HG03039 (cell line): ENCODE results near the gene RGS3.
"Not testable (repeated sequence)": the region's sequence is repeated elsewhere in the genome, so short reads cannot be mapped to it uniquely, and the experiment has no call there.

Source experiments
- ATAC-seq: cut with Tn5 transposase; IDR thresholded peaks from one replicate; pipeline ENCODE4 v1.9.1; 2021; ENCODE audit warnings: mild to moderate bottlenecking, moderate library complexity; ENCODE audit not compliant: unreplicated experiment

Gene RGS3

DNA sequence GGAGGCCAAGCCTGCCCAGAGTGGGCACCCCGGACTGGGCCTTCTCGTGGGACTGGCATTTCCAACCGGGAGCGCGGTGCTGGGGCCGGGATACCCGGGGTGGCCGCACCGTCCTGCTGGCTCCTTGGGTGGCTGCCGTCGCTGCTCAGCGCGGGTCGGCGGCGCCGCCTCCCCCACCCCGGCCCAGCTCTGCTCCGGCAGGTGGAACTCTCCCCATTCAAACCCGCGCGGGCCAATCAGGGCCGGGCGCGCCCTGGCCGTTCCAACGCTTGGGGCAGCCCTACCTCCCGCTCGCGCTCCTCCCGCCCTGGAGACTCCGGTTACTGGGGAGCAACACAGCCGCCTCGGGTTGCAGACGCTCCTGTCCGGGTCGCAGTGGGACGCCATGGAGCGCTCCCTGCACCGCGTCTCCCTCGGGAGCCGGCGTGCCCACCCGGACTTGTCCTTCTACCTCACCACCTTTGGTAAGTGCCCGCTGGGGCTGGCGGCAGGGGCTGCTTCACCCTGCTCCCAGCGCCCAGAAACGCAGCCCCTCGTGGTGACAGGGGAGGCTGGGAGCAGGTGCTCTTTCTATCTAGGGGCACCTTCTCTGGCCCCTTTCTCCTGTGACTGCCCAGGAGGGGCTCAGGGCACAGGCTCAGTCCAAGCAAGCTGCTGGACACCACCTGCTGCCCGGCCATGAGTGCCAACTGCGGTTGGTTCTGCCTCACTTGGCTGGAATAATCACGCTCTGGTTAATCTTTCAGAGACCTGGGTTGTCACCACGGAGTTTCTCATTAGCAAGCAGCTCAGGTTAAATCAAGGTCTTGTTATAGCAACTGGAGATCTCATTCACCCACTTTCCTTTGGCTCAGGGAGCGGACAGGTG is at the start of gene RGS3:
Gene RGS3, plus strand, starts transcription at position 310 of the 868 bp plus-strand sequence. Its CDS starts 76 bp downstream, at position 386.
- ATAC-seq, result no peak

DNA sequence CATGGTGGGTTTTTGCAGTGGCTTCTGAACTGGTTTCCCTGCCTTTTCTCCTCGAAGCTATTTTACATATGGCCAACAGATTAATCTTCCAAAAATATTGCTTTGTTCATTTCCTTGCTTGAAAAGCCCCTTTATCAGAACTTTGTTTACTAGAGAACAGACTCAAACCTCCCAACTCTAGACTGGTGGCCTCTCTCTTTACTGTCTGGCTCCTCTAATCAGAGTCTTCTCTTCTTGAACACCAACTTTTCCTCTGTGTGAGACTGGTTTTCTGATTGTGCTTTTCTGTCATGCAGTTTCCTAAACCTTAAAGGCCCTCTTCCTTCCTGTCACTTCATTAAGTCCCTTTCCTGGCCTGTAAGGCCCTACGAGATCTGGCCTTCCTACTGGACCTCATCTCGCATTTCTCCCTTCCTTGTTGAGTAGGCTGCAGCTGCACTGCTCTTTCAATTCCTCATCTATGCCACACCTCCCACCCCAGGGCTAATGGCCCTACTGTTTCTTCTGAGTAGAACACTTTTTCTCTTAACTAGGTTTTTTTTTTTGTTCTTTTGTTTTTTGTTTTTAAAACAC is 47.3 kb upstream of the RGS3 start:
- ATAC-seq, result peak; percentile 86

DNA sequence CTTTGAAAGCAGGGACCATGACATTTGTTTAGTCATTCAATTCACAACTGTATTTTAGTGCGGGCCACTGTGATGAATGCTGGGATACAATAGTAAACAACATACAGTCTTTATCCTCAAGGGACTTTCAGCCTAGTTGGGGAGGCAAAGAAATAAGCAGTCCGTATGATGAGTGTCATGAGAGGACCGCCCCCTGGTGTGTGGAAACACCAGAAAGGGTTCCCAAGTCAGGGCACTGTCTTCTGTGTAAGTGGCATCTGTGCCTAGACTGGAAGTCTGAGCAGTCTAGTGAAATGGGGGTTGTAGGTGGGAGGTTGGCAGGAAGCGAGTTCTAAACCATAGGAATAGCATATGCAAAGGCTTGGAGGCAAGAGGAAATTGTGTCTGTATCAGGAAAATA is 46.2 kb upstream of the RGS3 start:
- no peak for ATAC-seq

DNA sequence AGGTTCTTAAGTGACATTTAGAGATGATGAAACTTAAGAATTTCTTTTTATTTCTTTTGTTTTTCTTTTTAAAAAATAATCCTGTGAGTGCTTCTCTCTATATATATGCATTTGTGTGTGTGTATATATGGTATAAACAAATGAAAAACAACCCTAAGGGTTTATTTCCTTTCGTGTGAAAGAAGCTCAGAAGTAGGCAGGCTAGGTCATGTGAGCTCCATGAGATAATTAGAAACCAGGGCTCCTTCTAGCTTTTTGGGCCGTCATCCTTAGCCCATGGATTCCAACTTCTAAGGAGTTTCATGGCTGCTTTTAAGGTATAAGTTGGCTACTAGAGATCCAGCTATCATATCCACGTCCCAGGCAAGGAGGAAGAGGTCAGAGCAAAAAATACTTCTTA is 41.8 kb upstream of the RGS3 start:
- no peak for ATAC-seq

DNA sequence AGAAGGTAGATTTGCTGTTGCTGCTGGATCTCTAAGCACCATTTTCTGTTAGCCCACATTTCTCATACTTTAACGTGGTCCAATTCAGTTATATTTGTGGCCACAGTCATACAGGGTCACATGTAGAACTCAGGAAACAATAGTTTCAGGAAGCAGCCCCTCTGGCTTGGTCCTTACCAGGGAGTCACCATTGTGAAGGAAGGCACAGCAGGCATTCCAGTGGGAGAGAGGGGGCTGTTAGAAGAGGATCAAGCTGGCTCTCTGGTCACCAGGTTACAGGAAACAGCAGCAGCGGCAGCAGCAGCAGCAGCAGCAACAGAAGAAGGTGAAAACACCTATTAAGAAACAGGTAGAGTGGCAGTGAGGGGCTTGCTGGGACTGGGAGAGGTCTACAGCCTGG is 38.5 kb upstream of the RGS3 start:
- ATAC-seq, result no peak

DNA sequence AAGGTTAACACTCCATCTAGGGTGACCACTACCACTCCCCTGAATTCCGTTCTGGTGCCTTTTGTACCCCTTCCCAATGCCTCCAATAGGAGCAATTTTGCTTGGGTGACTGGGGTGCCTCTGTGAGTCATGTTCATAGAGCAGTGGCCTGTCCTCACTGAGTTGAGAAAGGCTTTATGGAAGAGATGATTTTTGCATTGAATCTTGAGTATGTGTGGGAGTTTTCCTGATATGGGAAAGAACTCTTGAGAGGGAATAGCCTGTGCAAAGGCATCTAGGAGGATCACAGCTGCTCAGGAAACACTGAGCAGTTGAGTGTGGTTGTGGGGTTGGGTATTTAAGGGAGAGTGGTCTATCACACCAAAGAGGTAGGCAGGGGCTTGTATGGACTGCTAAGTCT is 36.8 kb upstream of the RGS3 start:
- no peak for ATAC-seq

DNA sequence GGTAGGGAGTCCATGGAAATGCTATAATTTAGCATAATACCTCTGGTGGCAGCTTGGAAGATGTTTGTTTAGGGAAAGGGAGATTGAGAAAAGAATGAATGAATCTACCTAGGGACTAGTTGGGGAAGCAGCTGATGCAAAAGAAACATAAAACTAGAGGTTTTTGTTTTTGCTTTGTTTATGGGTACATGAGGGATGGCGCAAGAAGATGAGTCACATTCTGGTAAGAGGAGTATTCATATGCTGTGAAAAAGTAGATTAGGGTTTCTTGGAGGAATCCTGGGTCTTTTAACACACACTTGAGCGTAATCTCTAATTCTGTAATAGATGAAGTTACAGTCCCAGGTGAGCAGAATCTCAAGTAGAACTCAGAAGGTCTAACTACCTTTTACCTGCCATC is 35.9 kb upstream of the RGS3 start:
- no peak for ATAC-seq

DNA sequence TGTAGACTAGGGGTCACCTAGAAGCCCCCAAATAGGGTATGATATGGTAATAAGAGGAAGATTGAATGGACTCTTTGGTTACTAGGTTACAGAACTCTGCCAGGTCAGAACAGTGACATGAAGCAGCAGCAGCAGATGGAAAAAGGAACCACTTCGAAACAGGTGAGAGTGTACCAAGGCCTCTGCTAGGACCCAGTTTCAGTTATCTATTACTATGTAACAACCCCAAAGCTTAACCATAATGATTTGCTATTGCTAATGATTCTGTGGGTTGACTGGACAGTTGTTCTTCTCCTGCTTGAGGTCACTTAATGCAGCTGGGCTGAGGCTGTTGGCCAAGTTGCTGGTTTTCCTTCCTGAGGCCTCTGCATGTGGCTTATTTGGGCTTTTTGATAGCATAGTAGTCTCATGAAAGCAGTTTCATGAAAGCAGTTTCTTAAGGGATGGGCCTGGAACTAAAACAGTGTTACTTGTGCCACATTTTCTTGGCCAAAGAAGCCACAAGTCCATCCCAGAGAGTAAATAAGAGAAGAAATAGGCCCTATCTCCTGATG is 35.4 kb upstream of the RGS3 start:
- ATAC-seq, result no peak

DNA sequence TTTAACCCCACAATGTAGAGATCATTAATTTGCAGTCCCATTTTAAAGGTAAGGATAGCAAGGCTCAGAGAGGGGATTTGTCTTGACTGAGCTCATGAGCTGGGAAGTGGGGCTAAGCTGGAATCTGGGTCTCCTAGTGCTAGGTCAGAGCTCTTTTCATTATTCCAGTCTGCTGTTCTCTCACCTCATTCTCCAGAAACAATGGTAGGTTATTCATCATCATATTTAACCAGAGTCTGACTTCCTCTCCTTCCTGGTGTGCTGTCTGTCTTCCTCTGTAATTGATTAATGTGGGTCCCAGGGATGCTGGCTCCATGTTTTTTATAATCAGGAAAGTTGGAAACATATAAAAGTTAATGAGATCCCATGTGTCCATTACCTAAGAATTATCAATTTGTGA is 32.3 kb upstream of the RGS3 start:
- ATAC-seq, result no peak

DNA sequence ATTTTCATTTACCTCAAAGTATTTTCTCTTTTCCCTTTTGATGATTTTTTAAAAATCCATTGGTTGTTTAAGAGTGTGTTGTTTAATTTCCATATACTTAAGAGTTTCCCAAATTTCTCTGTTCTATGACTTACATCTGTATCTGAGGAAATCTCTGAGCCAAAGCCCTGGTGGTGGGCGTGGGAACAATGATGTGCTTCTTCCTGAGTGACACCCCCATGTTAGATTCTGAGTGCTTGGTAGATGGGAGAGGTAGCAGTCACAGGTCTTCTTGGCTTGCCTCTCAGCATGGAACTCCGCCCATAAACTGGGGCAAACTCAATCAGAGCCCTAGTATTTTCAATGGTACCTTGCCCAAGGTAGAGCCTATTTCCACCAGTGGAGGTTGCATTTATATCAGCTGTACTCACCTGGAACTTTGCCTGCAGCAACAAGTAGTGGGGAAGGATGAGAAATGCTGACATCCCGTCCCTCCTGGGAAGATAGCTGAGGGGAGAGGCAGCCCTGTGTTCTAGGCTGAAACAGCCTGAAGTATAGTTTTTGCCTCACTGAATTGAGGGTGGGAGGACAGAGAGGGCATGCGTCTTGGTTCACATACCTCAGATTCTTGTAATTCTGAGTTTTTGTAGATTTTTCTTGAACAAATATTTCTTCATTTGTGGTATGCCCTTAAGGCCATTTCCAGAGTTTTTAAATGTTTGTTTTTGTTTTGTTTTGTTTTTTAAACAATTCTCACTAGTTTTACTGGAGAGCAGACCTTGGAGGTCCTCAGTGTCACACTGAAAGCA is 26.6 kb upstream of the RGS3 start:
- no peak for ATAC-seq

DNA sequence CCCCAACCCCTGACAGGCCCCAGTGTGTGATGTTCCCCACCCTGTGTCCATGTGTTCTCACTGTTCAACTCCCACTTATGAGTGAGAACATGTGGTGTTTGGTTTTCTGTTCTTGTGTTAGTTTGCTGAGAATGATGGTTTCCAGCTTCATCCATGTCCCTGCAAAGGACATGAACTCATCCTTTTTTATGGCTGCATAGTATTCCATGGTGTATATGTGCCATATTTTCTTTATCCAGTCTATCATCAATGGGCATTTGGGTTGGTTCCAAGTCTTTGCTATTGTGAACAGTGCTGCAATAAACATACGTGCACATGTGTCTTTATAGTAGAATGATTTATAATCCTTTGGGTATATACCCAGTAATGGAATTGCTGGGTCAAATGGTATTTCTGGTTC is 25.8 kb upstream of the RGS3 start:
- not testable (repeated sequence) for ATAC-seq

DNA sequence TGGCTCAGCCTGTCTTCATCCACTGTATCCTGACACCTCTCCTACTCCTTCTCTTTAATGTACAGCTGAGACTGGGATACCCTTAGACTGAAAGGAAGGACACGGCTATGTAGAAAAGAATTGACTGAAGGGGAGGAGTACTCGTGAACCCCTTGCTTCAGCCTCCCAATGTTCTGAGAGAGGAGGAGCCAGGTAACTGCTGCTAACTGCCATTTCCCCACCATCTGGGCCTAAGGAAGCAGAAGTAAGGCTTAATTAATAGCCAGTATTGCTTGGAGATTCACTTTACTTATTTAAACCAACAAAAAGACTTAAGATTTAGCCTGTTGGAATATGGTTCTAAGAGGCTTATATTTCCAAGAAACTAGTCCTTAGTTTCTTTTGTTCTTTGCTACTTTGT is 18.8 kb upstream of the RGS3 start:
- ATAC-seq, result no peak

DNA sequence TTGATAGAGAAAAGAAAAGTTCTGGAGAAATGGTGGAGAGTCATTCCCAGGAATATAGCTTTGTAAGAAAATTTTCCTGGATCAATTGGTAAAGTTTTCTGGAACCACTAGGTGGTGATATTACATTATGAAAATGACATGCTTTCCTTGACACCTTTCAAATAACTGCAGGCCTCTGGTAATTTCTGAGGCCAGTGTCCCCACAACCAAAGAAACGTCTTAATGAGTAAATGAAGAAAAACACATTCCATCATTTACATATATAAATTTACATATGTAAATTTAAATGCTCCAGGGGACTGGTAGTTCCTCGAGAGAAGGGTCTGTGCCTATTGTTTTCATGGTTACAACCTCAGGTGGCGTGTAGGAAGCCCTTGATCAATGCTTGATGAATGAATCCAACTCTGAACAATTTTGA is 17.2 kb upstream of the RGS3 start:
- ATAC-seq, result no peak

DNA sequence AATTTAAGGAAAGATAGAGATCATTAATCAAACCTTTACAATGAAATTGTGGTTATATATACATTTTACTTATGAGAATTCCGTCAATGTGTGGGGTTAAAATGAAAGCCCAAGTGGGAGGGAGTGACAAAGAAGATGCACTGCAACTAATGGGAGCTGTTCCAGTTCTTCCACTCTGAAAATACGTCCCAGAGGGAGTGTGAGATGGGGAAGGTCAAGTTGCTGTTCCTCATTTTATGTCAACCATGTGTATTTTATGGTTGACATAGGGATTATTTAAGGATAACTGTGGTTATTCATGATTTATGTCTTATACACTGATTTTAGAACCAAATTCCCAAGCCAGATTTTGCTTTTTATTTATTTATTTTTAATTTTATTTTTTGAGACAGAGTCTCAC is 14.2 kb upstream of the RGS3 start:
- ATAC-seq, result no peak

DNA sequence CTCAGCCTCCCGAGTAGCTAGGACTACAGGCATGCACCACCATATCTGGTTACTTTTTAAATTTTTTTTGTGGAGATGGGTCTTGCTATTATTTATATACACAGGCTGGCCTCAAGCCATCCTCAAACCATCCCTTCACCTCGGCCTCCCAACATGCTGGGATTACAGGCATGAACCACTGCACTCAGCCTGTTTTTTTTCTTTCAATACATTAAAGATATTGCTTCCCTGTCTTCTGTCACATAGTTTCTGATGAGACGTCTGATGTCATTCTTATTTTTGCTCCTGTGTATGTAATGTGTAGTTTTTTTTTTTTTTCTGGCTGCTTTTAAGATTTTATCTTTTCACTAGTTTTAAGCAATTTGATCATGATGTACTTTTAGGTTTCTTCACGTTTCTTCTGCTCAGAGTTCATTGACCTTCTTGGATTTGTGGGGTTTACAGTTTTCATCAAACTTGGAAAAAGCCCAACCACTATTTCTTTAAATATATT is 11.4 kb upstream of the RGS3 start:
- no peak for ATAC-seq

DNA sequence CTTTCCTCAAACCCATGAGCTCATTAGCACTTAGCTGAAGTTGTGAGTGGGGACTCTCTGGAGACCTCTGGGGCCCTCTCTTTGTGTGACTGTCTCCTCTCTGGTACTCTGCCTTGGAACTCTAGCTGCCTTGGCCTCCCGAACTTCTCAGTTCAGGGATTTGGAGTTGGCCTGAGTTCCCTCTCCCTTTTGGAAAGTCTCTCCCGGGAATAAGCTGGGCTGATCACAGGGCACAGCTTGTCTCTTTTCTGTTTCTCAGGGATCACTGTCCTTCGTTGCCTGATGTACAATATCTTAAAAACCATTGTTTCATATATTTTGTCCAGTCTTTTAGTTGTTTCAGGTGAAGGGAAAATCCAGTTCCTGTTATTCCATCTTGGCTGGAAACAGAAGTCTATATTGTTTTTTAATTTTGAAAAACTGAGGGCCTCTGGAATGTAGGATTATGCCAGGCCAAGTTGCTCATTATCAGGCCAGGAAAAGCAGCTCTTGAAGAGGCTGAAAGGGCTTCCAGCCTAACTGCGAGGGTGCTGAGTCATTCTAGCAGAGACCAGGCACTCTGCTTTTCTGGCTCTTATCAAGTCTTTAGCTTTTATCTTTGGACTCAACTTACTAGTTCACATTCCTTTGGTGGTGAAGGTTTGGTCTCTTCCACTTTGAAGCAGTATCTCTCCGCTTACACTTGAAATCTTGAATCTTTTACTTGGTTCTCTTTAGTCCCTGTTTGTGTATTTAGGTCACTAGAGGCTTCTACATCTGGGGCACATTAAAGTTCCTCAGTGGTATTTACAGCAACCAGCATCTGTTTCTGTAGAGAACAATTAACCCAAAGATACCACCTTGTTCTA is 8.4 kb upstream of the RGS3 start:
- no peak for ATAC-seq

DNA sequence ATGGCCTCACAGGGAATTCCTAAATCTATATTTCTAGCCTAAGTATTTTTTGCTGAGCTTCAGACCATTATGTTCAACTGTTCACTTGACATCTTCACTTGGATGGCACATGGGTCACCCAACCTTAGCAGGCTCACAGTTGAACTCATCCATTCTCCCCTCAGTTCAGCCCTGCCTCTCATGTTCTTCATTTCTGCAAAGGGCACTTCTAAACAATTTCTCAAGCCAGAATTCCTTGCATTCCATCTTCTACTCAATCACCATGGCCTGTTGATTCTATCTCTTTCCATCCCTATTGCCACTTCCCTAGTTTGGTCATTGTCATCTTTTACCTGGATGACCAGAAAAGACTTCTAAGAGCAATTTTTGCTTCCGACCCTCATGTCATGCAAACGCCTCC is 7.3 kb upstream of the RGS3 start:
- ATAC-seq, result no peak

DNA sequence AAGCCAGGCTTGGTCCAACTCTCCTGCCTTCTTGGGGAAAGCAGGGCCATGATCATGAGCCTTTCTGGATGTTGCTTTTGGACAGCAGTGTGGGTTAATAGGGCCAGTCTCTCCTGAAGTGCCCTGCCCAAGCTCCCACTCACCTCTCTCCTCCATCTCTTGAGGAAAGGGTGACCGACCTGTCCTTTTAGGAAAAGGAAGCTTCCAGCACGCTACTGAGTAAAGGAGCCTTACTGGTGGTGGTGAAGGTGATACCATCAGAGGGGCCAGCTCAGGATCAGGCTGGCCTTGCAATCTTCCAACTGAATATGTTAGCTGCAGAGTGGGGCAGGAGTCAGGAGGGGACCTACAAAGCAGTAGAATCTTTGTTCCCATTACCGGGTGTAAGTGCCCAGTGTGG is 2.2 kb upstream of the RGS3 start:
- no peak for ATAC-seq

DNA sequence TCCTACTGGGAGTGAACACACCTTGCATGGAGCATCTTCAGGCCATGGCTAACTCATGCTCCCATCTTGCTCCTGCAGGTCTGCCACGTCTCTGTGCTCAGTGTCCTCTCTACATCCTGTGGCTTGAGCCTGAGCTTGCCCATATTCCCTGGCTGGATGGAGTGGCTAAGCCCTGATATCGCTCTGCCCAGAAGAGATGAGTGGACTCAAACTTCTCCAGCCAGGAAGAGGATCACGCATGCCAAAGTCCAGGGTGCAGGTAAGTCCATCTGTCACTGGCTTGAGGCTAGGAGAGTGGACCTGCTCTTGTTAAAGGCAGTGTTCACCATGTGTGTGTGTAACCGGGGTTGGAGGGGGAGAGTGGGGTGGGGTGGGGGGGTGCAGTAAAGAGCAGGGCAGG is 1.6 kb upstream of the RGS3 start:
- no peak for ATAC-seq

DNA sequence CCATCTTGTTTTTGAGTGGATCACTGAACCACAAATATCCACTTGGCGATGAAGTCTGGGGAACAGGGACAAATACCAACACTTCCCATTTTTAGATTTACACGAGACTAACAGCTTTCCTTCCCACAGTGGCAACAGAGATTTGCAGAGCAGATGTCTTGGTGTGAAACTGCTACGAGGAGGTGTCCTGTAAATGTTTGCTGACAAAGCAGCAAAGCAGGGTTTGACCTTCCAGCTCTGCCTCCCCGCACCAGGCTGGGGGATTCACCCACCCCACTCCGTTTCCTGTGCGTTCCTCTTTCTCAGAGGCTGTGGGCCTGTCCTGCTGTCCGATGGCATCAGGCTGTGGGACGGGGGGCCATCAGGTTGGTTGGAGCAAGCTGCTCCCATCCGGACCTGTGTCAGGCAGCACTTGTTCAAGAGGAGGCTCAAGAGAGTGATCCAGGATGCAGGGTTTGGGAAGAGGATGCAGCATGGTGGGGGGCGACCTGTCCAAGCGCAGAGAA is 693 bp upstream of the RGS3 start:
- ATAC-seq, result no peak
